T-cell (primary cell): Measurements from ENCODE around the gene PRKX. TPM values are rescaled to one million over a fixed set of nuclear protein-coding genes. Genes with fewer than 3 reads are reported as not detected.
"Not testable (repeated sequence)": the region's sequence is repeated elsewhere in the genome, so short reads cannot be mapped to it uniquely, and the experiment has no call there.

ENCODE experiments used
- ATAC-seq, 4 experiments: fragments of 200-7000 bp in 3 of 4; fragments of 150-1000 bp in 1 of 4; cut with Tn5 transposase; replicated peaks in 1 of 4; 1 replicate in 3 of 4; 2 replicates in 1 of 4; pipeline ENCODE4 v1.10.0; 2021; ENCODE audit warnings: moderate library complexity in 3 of 4, mild to moderate bottlenecking in 2 of 4, moderate number of reproducible peaks in 1 of 4
- CTCF ChIA-PET, 2 donors: fragments of 300-600 bp; sonication (Branson Sonifier 250); formaldehyde crosslinking; loops; one replicate each; lab custom pipeline; 2022; ENCODE audit warnings: antibody characterized with exemption in 2 of 2; lab: Charles Lee
- POLR2A ChIA-PET, 2 donors: fragments of 300-600 bp; sonication (Branson Sonifier 250); formaldehyde crosslinking; loops; one replicate each; lab custom pipeline; 2022; ENCODE audit warnings: antibody characterized with exemption in 2 of 2; lab: Charles Lee
- DNase-seq, 35 experiments: peaks; one replicate each; pipeline versions ENCODE4 v3.0.0 to v3.0.0-alpha.2; 2013 to 2023
- H3K27ac ChIP-seq: one replicate; pipeline ENCODE4 v1.5.1; 2013; ENCODE audit warnings: low read length
- H3K27me3 ChIP-seq, 2 experiments: replicated peaks in 1 of 2; 1 replicate in 1 of 2; 2 replicates in 1 of 2; pipeline versions ENCODE4 v1.6.1 to v1.7.0; 2013; ENCODE audit warnings: low read length in 1 of 2, mixed read lengths in 1 of 2; ENCODE audit not compliant: control insufficient read depth in 2 of 2, insufficient read depth in 2 of 2; ENCODE audit errors: extremely low read depth in 1 of 2
- H3K36me3 ChIP-seq, 2 donors: 1 replicate in 1 of 2; 2 replicates in 1 of 2; pipeline versions ENCODE4 v1.6.1 to v1.7.0; 2013; ENCODE audit warnings: low read length in 1 of 2; ENCODE audit not compliant: control insufficient read depth in 2 of 2, insufficient read depth in 1 of 2; ENCODE audit errors: extremely low read depth in 1 of 2
- H3K4me1 ChIP-seq, 2 experiments: 1 replicate in 1 of 2; 2 replicates in 1 of 2; pipeline versions ENCODE4 v1.6.1 to v1.7.0; 2013; ENCODE audit warnings: low read length in 2 of 2, mixed read lengths in 1 of 2; ENCODE audit not compliant: insufficient read depth in 2 of 2, control insufficient read depth in 1 of 2; ENCODE audit errors: extremely low read depth in 1 of 2
- H3K4me3 ChIP-seq, 2 donors: 1 replicate in 1 of 2; 2 replicates in 1 of 2; pipeline versions ENCODE4 v1.5.1 to v1.7.0; 2013; ENCODE audit warnings: mild to moderate bottlenecking in 2 of 2, low read length in 1 of 2, moderate library complexity in 1 of 2; ENCODE audit not compliant: control insufficient read depth in 1 of 2; ENCODE audit errors: extremely low read depth in 1 of 2
- H3K9me3 ChIP-seq: 2 replicates; pipeline ENCODE4 v1.7.0; 2013
- H3K27ac Mint-ChIP-seq, 2 donors: one replicate each; pipeline ENCODE4 v1.8.0; 2020 to 2021; ENCODE audit warnings: mild to moderate bottlenecking in 2 of 2, mixed read lengths in 2 of 2
- H3K27me3 Mint-ChIP-seq, 2 donors: one replicate each; pipeline ENCODE4 v1.8.0; 2021 to 2022; ENCODE audit warnings: mixed read lengths in 2 of 2
- H3K36me3 Mint-ChIP-seq: one replicate; pipeline ENCODE4 v1.8.0; 2021; ENCODE audit warnings: mixed read lengths
- H3K4me1 Mint-ChIP-seq, 3 donors: one replicate each; pipeline ENCODE4 v1.8.0; 2020 to 2022; ENCODE audit warnings: mixed read lengths in 3 of 3, mild to moderate bottlenecking in 1 of 3
- H3K4me3 Mint-ChIP-seq, 3 donors: one replicate each; pipeline ENCODE4 v1.8.0; 2020 to 2022; ENCODE audit warnings: mild to moderate bottlenecking in 3 of 3, mixed read lengths in 3 of 3, moderate library complexity in 3 of 3
- H3K9me3 Mint-ChIP-seq, 3 donors: one replicate each; pipeline ENCODE4 v1.8.0; 2020 to 2022; ENCODE audit warnings: mixed read lengths in 3 of 3
- WGBS: methylation state at CpG from one replicate; pipeline ENCODE4 v1.1.5; 2013; ENCODE audit warnings: missing lambda C conversion rate; ENCODE audit not compliant: insufficient coverage; 5-methylcytosine and 5-hydroxymethylcytosine counted together
- total RNA-seq, 35 experiments: library from RNA in 6 of 35; stranded (reverse) in 6 of 35; fragments of 120-200 nt in 1 of 35; gene quantifications; one replicate each; pipeline versions ENCODE4 v1.2.1 to v1.2.4 and lab custom pipeline; 2013 to 2026

PRKX gene
- total RNA-seq, 5 donors from 2014 or later (not counting 1 experiment from before 2014, with no cell fraction given): 55.9 to 83.2 (median 63.2) TPM

GRCh38 chrX:3713937-3714434, 537 bp upstream of the PRKX start:
- H3K27me3 Mint-ChIP-seq: no peaks in the 10 kb centered on the region
- H3K4me1 Mint-ChIP-seq: peaks cover 23 to 36% (median 27%) of the 10 kb centered on the region in 3 donors
- 12% methylated on average over 5 of the region's 15 CpGs for WGBS
- peak overlapping the region; percentile 45 to 57 for H3K4me3 ChIP-seq
- no peaks in the 10 kb centered on the region for H3K36me3 Mint-ChIP-seq
- POLR2A ChIA-PET: interaction anchor here in 1 of 2 donors (1.0 kb wide), 1 partner anchor 27 kb away, joined by 19 read pairs; no protein-coding TSS in a partner anchor
- CTCF ChIA-PET: interaction anchor here in 1 of 2 donors (1.5 kb wide), 1 partner anchor 97 kb away, joined by 5 read pairs; no protein-coding TSS in a partner anchor
- H3K27me3 ChIP-seq: no peaks in the 10 kb centered on the region
- H3K36me3 ChIP-seq: no peaks in the 10 kb centered on the region
- H3K9me3 Mint-ChIP-seq: no peaks in the 10 kb centered on the region
- H3K4me1 ChIP-seq: peaks cover 4 to 29% of the 10 kb centered on the region in 2 experiments
- H3K4me3 Mint-ChIP-seq: peak overlapping the region; percentile 78 to 99 (median 84)
- no peaks in the 10 kb centered on the region for H3K9me3 ChIP-seq
- peak overlapping the region; percentile 23 to 84 for H3K27ac Mint-ChIP-seq
- peak overlapping the region; percentile 52 for H3K27ac ChIP-seq
- peak in 3 of 4 experiments; percentile 1 to 16 (median 1) for ATAC-seq
- DNase-seq: no peak

- H3K36me3 ChIP-seq: no peaks in the 10 kb centered on the region
- WGBS: 0% methylated on average over 11 of the region's 38 CpGs
- H3K36me3 Mint-ChIP-seq: no peaks in the 10 kb centered on the region
- H3K9me3 ChIP-seq: no peaks in the 10 kb centered on the region
- peak overlapping the region; percentile 73 to 78 for H3K4me3 ChIP-seq
- no peaks in the 10 kb centered on the region for H3K27me3 ChIP-seq
- H3K4me1 ChIP-seq: peaks cover 4 to 41% of the 10 kb centered on the region in 2 experiments
- H3K27me3 Mint-ChIP-seq: no peaks in the 10 kb centered on the region
- DNase-seq (peak in 4 of 35 experiments; percentile 3 to 25 (median 6)), ATAC-seq (peak in 2 of 4 experiments; percentile 4 to 16)
- CTCF ChIA-PET: no interaction called here
- H3K4me3 Mint-ChIP-seq: peak overlapping the region; percentile 97 to 99 (median 98)
- H3K27ac ChIP-seq: peak overlapping the region; percentile 76
- no peaks in the 10 kb centered on the region for H3K9me3 Mint-ChIP-seq
- POLR2A ChIA-PET: no interaction called here
- no peak overlapping the region for H3K27ac Mint-ChIP-seq
- H3K4me1 Mint-ChIP-seq: peaks cover 32 to 47% (median 36%) of the 10 kb centered on the region in 3 donors
Measured at GRCh38 chrX:3712870-3713224, 602 bp downstream of the PRKX start.

GRCh38 chrX:3712051-3712869, 1.2 kb downstream of the PRKX start:
- ATAC-seq: peak in 1 of 4 experiments; percentile 0
- Mint-ChIP-seq H3K27ac (peak overlapping the region; percentile 95 to 96), H3K4me3 (peak overlapping the region; percentile 97 to 99 (median 98)), H3K27me3 (no peaks in the 10 kb centered on the region), H3K4me1 (peaks cover 37 to 52% (median 41%) of the 10 kb centered on the region in 3 donors), H3K36me3 (no peaks in the 10 kb centered on the region), H3K9me3 (no peaks in the 10 kb centered on the region)
- no peaks in the 10 kb centered on the region for H3K27me3 ChIP-seq
- H3K9me3 ChIP-seq: no peaks in the 10 kb centered on the region
- DNase-seq: peak in 5 of 35 experiments; percentile 10 to 28 (median 21)
- peak overlapping the region; percentile 73 to 78 for H3K4me3 ChIP-seq
- peaks cover 5 to 45% of the 10 kb centered on the region in 2 experiments for H3K4me1 ChIP-seq
- 0% methylated on average over 19 of the region's 39 CpGs for WGBS
- no peaks in the 10 kb centered on the region for H3K36me3 ChIP-seq
- CTCF ChIA-PET: no interaction called here
- POLR2A ChIA-PET: interaction anchor here in 1 of 2 donors (1.7 kb wide), 1 partner anchor 12 kb away, joined by 8 read pairs; no protein-coding TSS in a partner anchor
- peak overlapping the region; percentile 76 for H3K27ac ChIP-seq

GRCh38 chrX:3711331-3711917, 2.0 kb downstream of the PRKX start:
- no peaks in the 10 kb centered on the region for H3K36me3 Mint-ChIP-seq
- Histone ChIP-seq H3K4me3 (peak overlapping the region; percentile 73 to 78), H3K4me1 (peaks cover 12 to 53% of the 10 kb centered on the region in 2 experiments), H3K27ac (peak overlapping the region; percentile 76), H3K9me3 (no peaks in the 10 kb centered on the region), H3K27me3 (no peaks in the 10 kb centered on the region), H3K36me3 (no peaks in the 10 kb centered on the region)
- H3K9me3 Mint-ChIP-seq: no peaks in the 10 kb centered on the region
- no peaks in the 10 kb centered on the region for H3K27me3 Mint-ChIP-seq
- no peak for ATAC-seq
- DNase-seq: peak in 19 of 35 experiments; percentile 10 to 45 (median 30)
- ChIA-PET POLR2A (interaction anchor here in 1 of 2 donors (0.6 to 1.7 kb wide), 2 partner anchors 11 to 14 kb away, joined by 4 to 8 read pairs; no protein-coding TSS in a partner anchor), CTCF (no interaction called here)
- H3K4me1 Mint-ChIP-seq: peaks cover 45 to 60% (median 49%) of the 10 kb centered on the region in 3 donors
- 60% methylated on average over 1 of the region's 16 CpGs for WGBS
- peak overlapping the region; percentile 95 to 96 for H3K27ac Mint-ChIP-seq
- H3K4me3 Mint-ChIP-seq: peak overlapping the region; percentile 97 to 99 (median 98)

GRCh38 chrX:3707673-3708274, 5.7 kb downstream of the PRKX start:
- Mint-ChIP-seq H3K4me1 (peaks cover 77 to 90% (median 78%) of the 10 kb centered on the region in 3 donors), H3K4me3 (peak overlapping the region; percentile 31 to 71 (median 51)), H3K27ac (peak overlapping the region; percentile 67 to 69)
- DNase-seq: peak in 16 of 35 experiments; percentile 6 to 49 (median 21)
- Histone ChIP-seq H3K4me1 (peaks cover 19 to 66% of the 10 kb centered on the region in 2 experiments), H3K27ac (peak overlapping the region; percentile 64)
- H3K36me3 Mint-ChIP-seq, POLR2A ChIA-PET, H3K9me3 ChIP-seq, H3K27me3 ChIP-seq, H3K9me3 Mint-ChIP-seq, H3K27me3 Mint-ChIP-seq, H3K36me3 ChIP-seq, H3K4me3 ChIP-seq: not testable (repeated sequence)
- peak; percentile 31 to 70 (median 42) for ATAC-seq
- CTCF ChIA-PET: interaction anchor here in 1 of 2 donors (0.7 kb wide), 1 partner anchor 104 kb away, joined by 6 read pairs; no protein-coding TSS in a partner anchor
- WGBS: no CpG with 5 or more reads among the region's 8 CpGs
